NCI-H2029 treated with DMSO at 0.1 percent for 48 hours (cell line): ENCODE measurements around the gene IQSEC1.

Experiments used
- DNase-seq: peaks from one replicate; lab custom pipeline; 2025; lab: John Stamatoyannopoulos, UW

The IQSEC1 gene

DNA sequence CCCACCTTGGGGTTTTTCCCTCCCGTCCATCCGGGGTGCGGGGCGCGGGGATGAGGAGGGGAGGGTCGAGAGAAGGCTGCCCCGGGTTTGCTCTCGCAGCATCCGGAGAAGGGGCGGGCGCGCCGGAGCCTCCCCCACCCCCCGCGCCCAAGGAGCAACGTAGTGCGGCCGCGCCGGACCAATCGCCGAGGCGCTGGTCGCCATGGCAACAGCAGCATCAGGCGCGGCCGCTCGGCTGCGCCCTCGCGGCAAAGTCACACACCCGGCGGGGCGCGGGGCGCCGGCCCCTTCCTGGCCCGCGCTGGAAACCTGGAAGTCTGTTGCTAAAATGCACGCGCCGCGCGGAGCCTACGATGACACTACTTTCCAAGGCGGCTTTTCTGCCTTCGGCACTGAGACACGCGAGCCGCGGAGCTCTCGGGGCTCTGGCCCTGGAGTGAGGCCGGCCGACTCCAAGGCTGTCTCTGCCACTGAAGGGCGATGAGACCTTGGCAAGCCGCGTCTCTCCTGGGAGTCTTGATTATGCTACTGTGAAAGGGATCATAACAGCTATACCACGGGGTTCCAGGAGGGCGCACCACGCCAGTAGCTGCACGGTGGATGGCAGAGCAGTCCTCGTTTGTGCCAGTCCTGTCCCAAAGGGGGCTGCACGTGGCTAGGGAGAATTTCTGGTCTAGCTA is at the start of gene IQSEC1:
Gene IQSEC1 (minus strand): TSS at position 104 of the 680 bp plus-strand sequence. CDS start 415 bp downstream, outside the sequence.
- DNase-seq = no peak

DNA sequence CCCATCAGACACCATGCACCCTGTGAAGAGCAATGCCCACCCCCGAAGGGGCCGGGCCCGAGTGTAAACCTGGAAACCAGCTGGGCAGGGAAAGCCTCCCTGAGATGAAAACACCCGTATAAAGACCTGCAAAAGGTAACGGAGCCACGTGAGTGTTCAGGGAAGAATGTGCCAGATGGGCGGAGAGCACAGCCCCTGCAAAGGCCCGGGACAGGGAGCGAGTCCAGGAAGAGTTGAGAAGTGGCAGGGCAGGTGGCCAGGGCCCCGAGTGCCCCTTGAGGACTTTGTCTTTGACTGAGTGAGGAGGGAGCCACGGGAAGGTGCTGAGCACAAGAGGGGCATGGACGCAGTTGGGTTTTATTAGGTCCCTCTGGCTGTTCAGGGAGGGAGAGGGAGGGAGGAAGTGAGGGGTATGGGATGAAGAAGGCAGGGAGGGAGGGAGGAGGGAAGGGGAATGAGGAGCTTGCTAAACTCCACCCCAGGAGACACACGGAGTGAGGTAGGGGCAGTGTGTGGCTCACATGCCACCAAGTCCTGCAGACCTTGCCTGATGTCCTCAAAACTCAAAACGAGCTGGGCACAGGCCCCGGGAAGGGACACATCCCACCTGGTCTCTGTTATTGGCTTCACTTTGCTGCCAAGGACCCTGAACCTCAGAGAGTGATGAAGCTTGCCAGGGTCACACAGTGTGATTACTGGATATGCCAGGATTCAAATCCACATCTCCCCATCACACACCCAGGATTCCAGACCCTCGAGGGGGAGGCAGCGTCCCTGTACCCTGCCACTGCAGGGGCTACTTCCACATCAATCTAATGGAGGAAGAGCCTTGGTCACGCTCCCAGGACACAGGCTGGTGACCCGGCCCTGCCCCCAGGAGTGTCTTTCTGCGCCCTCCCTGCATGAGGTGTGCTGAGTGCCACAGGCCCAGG is 49.1 kb upstream of the IQSEC1 start:
- DNase-seq = no peak

DNA sequence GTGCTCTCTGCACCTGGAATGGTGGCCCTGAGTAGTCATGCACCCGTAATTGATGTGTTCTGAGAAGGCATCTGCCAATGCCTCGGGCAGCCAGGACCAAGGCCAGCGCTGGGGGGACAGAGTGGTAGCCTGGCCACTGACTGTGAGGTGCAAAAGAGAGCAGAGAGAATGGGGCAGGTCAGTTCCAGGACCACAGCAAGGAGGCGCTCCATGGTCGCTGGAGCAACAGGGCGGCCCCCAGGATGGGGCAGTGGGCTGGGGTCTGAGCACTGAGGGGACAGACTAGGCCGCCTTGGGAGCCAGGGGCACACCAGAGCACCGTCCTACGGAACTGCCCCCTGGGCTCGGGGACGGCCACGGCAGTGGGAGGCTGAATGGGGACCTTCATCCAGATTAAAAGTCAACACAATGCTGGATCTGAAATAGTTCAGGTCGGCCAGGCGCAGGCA is 48.3 kb upstream of the IQSEC1 start:
- no peak for DNase-seq

DNA sequence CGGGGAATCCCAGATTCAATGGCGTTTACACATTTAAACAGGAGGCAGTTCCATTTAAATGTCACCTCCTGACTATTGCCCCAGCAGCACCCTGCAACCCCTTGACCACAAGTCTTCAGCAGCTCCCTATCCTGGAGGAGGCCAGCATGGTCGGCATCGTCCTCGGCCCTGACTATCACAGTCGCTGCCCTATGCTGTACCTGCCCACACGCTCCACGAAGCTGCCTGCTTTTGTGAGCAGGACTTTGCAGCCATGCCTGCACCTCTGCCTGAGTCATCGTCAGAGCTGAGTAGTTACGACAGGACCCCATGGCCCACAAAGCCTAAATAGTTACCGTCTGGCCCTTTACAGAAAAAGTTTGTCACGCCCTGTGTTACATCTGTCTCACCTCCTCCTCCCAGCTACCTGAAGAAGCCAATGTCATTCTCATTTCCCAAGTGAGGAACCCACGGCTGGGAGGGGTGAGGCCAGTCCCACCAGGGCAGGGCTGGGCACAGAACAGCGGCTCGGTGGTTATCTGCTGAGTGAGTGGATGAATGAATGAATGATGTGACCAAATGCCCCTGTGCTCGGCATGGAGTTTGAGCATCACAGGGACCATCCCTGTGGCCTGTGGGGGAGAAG is 47.8 kb upstream of the IQSEC1 start:
- no peak for DNase-seq

DNA sequence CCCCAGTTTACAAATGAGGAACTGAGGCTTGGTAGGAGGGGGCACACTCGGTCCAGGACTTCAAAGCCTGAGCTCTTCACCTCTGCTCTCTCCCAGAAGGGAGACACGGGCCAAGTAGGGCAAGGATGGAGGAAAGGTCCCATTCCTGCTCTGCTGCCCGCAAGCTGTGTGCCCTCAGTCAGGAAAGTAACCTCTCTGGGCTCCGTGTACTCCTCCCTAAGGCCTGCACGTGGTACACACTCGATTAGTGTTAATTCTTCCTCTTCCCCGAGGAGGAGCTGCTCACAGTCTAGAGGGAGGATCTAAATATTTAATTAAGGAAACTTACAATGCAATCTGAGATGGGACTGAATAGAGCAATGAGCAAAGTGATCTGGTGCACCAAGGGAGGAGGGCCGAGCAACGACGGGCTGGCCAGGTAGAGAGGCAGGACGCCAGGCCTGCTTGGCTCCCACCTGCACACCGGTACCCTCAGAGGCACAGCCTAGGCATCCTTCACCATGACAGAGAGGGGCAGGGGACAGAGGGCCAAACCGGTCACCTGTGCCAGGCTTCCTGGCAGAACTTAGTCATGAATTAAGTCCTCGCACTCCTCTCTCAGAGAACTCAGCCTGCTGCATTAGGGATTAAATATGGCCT is 47.2 kb upstream of the IQSEC1 start:
- no peak for DNase-seq

DNA sequence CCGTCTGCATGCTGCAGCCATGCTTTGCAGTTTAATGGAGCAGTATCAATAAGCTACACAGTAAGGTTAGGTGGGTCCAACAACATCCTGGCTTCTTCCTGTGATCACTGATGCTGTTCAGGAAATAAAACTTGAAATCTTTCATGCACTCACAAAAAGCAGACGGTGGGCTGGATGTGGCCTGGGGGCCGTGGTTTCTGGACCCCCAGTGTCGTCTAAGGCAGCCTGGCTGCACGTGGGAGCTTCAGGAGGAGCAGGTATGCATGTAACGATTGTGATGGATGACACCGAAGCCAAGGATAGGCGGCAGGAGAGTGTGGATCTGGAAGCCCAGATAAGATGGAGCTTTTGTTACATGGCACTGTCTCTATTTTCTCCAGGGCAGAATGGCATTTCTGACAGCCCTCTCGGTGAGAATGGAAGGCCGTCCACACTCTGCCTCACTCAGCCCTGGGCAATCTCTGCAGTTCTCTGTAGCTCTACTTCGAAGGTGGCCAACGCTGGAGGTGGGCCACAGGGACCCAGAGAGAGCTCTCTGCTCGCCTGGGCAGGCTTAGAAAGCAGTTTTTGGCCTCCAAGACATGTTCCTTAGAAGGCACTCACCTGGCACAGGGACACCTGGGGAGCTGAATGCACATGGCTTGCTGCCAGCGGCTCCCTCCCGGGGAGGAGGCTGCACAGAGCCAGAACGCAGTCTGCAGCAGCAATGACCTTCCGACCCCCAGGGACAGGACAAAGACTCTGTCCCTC is 46.4 kb upstream of the IQSEC1 start:
- no peak for DNase-seq

DNA sequence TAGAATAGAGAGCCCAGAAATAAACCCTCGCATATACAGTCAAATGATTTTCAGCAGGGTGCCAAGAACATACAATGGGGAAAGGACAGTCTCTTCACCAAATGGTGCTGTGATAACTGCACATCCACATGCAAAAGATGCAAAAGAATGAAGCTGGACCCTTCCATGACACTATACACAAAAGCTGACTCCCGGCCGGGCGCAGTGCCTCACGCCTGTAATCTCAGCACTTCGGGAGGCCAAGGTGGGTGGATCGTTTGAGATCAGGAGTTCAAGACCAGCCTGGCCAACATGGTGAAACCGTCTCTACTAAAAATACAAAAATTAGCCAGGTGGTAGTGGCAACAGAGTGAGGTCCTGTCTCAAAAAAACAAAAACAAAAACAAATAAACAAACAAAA is 43.2 kb upstream of the IQSEC1 start:
- DNase-seq = no peak

DNA sequence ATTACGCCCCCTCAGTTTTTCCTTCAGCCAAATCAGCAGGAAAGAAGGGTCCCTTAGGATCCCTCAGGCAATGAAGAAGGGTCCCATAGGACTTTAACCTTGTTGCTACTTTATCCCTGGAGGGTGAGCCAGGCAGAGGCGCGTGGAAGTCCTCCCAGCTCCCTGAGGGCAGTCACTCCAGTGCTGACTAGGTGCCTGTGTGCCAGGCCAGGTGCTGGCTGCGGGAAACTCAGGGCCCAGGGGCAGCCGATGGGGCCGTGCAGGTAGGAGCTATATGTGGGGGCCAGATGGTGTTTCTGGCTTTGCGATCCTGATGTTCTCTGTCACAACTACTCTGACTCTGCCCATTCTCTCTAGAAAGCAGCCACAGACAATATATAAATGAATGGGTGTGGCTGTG is 42.8 kb upstream of the IQSEC1 start:
- no peak for DNase-seq

DNA sequence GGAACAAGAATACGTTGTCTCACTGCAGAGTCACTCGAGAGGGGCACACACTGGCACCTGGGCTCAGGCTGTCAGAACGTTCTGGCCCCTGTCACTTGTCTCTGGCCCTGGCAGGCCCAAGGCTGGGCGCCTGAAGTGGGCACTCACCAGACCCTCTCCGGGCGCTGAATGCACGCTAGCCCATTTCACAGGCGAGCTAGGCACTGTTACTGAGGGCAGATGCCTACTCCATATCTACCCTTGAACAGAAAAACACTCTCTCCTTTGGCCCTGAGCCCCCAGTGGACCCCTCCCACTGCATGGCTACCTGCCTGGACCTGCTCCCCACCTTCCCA is 42.3 kb upstream of the IQSEC1 start:
- no peak for DNase-seq

DNA sequence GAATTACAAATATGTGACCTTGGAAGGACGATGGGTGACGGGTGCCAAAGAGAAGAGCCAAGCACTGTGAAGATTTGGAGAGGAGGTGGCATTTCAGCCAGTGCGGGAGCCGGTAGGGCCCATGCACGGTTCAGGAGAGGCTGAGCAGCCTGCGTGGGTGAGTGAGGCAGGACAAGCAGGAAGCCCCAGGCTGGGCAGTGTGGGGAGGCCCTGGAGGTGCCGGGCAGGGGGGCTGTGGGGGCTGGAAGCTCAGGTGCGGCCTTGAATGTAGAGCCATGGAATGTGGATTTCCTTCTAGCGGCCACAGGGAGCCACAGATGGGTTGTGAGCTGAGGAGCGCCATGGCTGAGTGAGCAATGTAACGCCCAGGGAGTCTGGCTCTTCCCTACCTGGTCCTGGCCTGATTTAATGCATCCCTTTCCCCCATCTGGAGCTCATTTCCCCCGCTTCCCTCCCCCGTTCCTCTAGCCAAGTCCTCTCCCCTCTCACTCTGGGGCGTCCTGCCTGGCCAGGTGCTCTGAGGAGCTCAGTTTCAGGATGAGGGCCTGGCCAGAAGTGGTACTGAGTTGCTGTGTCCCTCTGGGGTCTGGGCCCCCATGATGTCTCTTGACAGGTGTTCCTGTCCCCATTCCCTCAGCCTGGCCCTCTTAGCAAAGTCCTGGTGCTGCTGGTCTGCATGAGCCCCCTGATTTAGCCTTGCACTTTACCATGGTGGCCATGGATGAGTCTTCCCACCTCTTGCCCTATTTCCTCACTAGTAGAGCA is 41.8 kb upstream of the IQSEC1 start:
- DNase-seq = no peak

DNA sequence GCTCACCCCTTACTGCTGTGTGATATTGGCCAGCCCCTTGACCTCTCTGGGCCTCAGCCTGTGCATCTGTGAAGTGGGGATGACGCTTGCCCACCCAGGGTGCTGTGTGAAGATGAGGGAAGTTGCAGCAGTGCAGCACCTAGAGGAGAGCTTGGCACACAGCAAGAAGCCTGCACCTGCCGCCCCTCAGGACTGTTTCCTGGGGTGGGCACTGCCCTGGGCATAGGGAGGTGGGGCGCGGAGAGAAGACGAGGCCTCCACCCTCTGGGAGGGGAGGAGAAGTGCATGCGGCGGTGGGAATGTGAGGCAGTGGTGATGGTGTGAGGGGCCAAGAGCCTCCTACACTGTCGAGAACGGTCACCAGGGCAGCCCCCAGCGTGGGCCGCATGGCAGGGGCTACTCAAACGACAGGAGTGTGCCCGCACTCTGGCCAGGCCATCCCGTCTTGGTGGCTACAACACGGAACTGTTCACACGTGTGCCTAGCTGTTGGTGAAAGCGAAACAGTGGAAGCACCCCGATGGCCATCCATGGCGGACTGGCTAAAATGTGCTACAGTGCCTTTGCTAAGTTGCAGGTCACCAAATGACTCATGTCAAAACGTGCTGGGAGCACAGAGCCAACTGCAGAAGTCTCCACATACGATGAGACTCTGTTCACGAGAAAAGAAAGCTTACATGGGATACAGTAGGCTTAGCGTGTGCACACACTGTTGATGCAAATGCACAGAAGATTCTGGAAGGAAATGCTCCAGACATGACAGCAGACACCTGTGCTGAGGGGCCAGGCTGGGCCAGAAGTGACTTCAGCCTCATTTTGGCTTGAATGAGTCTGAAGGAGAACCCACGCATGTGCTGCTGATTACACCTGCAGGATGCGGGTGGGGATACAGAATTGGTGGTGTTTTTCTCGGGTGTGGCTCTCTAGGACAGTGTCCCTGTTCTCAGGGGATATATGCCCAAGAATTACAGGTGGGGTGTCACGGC is 40.4 kb upstream of the IQSEC1 start:
- DNase-seq = no peak

DNA sequence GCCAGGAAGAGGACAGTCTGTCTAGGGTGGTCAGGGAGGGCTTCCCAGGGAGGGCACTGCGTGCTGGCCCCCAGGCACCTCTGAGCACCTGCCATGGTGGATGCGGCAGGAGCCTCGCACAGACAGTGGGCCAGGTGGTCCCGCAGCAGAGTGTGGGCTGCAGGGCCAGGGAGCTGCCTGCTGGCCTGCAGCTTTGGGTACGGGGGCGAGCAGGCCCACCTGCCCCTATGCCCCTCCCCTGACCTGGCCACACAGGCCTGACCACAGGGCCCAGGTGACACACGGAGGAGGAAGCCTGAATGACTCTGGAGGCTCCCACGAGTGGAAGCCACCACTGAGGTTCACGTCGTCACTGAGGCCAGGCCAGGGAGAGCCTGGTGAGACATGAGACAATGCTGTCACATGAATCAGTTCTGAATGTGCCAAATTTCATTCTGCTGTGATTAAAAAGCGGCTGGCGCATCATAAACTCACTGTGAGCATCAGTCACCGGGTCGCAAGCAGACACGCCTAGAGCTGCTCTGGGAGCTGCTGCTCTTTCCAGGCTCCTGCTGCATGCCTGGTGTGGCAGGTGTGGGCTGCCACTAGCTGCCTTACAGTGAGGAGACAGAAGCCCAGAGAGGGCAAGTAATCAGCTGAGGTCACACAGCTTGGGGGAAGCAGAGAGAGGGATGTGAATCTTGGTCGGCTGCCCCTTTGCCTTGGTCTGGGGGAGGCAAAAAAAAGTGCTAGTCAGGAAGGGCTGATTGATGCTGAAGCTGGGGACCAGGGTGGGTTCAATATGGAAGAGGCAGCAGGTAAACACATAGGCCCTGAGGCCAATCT is 39.5 kb upstream of the IQSEC1 start:
- DNase-seq = no peak

DNA sequence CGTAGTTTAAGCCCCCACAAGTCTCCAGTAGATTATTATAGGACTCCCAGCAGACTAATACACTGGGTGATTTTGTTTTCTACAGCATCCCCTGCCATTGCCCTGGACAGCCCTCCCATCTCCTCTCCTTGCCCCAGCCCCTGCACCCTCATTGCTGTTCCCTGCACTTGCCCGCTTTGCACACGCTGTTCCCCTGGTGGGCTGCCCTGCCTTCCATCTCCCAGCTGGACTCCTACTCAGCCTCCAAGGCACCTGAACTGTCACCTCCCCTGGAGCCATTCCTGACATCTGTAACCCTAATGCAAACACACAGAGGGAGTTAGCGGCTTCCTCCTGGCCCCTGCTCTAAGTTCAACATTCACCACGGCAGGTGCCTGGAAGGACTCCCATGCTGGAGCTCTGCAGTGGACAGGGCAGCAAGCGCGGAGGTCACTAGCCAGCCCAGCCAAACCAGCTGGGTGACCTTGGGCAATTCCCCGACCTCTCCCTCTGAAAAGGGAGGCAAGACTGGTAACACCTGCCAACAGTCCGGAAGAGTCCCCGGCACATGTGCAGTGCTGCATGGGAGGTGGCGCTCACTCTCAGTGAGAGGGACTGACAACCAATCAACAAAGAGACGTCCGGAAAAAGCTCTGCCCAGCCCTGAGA is 38.8 kb upstream of the IQSEC1 start:
- DNase-seq = peak; percentile 58

DNA sequence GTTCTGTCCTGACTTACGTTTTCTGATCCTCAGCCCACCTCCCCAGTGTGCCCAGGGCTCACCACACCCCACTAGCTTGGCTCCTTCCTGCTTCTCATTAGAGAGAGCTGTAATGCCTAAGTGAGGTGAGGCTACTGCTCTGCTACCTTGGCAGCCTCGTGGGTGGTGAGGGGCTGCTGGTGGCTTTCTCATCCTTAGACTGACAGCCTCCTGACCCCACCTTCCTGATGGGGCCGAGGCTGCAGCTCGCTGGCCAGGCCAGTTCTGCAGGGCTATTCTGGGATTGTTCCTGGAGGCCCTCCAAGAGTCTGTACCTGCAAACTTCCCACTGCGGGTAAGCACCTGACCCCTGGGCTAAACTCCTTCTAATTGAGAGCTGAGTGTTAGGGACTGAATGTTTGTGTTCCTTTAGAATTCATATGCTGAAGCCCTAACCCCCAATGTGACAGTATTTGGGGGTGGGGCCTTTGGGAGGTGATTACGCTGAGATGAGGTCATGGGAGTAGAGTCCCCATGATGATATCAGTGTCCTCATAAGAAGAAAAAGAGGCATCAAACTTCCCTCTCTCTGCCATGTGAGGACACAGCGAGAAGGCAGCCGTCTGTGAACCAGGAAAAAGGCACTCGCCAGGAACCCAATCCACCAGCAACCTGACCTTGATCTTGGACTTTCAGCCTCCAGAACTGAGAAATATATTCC is 38.1 kb upstream of the IQSEC1 start:
- DNase-seq = peak; percentile 44

DNA sequence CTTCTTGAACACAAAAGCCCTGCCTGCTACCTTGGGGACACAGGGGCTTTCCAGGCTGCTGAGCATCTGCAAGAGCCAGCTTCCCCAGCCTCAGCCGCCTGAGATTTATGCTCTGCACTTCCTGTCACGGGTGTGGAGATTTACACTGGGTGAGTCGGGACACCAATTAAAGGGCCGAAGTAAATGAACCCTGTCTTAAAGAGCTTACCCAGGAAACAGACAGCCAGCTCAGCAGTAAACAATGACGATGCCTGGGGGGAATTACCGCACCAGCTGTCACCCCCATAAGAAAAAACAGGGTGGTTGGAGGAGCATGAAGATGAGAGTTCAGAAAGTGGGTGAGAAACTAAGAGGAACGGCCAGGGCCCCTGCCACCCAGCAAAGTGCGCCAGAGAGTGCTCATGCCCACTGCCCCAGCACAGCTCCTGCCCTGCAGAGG is 37.5 kb upstream of the IQSEC1 start:
- DNase-seq = no peak

DNA sequence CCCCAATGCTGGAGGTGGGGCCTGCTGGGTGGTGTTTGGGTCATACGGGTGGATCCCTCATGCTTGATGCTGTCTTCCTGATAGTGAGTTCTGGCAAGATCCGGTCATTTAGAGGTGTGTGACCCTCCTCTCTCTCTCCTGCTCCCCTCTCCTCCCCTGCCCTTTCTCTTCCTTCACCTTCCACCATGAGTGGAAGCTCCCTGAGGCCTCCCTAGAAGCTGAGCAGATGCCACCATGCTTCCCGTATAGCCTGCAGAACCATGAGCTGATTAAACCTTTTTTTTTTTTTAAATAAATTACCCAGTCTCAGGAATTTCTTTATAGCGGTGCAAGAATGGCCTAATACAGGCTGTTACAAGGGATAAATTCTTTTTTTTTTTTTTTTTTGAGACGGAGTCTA is 36.3 kb upstream of the IQSEC1 start:
- DNase-seq = no peak

DNA sequence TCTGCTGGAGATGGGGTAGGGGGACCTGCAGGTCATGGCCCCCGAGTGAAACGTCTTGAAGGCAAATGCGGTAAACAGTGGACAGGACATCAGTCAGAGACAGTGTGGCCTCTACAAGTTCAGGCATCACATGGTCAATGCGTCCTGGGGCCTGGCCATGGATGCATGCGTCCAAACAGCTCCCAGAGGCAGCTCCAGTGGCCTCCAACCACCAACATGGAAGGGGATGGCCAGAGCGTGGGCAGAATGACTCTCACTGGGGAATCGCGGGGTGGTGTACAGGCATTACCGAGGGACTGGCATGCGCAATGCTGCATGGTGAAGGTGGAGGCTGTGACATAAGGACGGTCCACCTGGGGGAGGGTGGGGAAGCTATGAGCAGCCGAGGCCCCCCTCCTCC is 35.6 kb upstream of the IQSEC1 start:
- no peak for DNase-seq

DNA sequence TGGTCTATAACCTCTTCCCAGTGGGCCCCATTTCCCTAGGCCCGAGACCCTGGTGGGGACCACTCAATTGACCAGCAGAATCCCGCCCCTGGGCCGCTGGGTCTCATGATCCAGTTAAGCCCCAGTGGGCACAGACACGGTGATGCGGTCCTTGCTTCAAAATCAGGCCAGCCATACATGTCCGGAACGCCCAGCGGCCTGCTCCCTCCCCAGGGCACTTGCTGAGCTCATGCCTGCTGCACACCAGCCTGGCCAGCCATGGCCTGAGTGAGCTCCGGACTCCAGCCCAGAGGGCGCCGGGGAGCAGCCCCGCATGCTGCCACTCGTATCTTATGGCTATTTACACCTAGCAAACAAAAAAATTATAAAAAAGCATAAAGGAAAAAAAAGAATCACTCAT is 34.4 kb upstream of the IQSEC1 start:
- no peak for DNase-seq
